K562 (cell line): ENCODE results near the gene C6orf47. TPM values are rescaled to one million over a fixed set of nuclear protein-coding genes. Genes with fewer than 3 reads are reported as not detected.
A peak's percentile ranks its signal among the peaks of the same experiment; 100 is the strongest.

Experiments used
- ATAC-seq: fragments of 200-7000 bp; cut with Tn5 transposase; 3 replicates; pipeline ENCODE4 v1.9.1; 2020; ENCODE audit warnings: moderate library complexity
- BruUV-seq: library from RNA; stranded (reverse); fragments of 400-500 nt; replicated peaks from 2 replicates; lab custom pipeline; 2021; lab: Mats Ljungman, UMichigan
- CTCF ChIA-PET: fragments of 300-600 bp; formaldehyde crosslinking; extraction: SDS; loops from one replicate; lab custom pipeline; 2021; ENCODE audit warnings: low intra/inter-chr PET ratio; lab: Yijun Ruan, JAX
- POLR2A ChIA-PET: fragments of 300-600, 350-650 bp; sonication (Branson Sonifier 250); formaldehyde crosslinking; extraction: SDS; loops from one replicate; lab custom pipeline; 2021; ENCODE audit warnings: antibody characterized with exemption, inconsistent platforms; lab: Yijun Ruan, JAX
- DNase-seq, 4 experiments: peaks; one replicate each; pipeline versions ENCODE4 v3.0.0 to v3.0.0-alpha.2; 2011 to 2018; ENCODE audit warnings: low spot score in 3 of 4, mixed read lengths in 3 of 4; ENCODE audit errors: extremely low read depth in 1 of 4
- FAIRE-seq: peaks from 2 replicates; lab custom pipeline; 2011; peaks lifted over from hg19 to GRCh38; lab: Jason Lieb, UNC
- H2AFZ ChIP-seq: 2 replicates; pipeline ENCODE4 v1.6.0; 2011; ENCODE audit warnings: low read depth, low read length, control low read depth, inconsistent platforms
- H3K27ac ChIP-seq: fragments of 200-600 bp; 3 replicates; pipeline ENCODE4 v1.8.0; 2011; ENCODE audit warnings: low read depth, mild to moderate bottlenecking, control low read depth, inconsistent platforms, low read length, moderate library complexity, mixed read lengths; ENCODE audit errors: extremely low read depth
- H3K27me3 ChIP-seq, 2 experiments: fragments of 300-600 bp in 1 of 2; 2 replicates in 1 of 2; 3 replicates in 1 of 2; pipeline versions ENCODE4 v1.6.0 to v1.8.0; 2011; ENCODE audit warnings: inconsistent platforms in 2 of 2, low read length in 2 of 2, mild to moderate bottlenecking in 1 of 2, mixed read lengths in 1 of 2, moderate library complexity in 1 of 2; ENCODE audit not compliant: control insufficient read depth in 2 of 2, insufficient read depth in 2 of 2
- H3K36me3 ChIP-seq: fragments of 300-600 bp; 3 replicates; pipeline ENCODE4 v1.8.0; 2011; ENCODE audit warnings: mild to moderate bottlenecking, low read length, inconsistent platforms; ENCODE audit not compliant: control insufficient read depth, insufficient read depth
- H3K4me1 ChIP-seq, 2 experiments: fragments of 200-600 bp in 1 of 2; replicated peaks in 1 of 2; 2 replicates in 1 of 2; 3 replicates in 1 of 2; pipeline versions ENCODE4 v1.5.1 to v1.8.0; 2011; ENCODE audit warnings: inconsistent platforms in 2 of 2, low read length in 2 of 2, mild to moderate bottlenecking in 1 of 2, mixed read lengths in 1 of 2, moderate library complexity in 1 of 2; ENCODE audit not compliant: control insufficient read depth in 2 of 2, insufficient read depth in 2 of 2
- H3K4me2 ChIP-seq: 2 replicates; pipeline ENCODE4 v1.6.1; 2011; ENCODE audit warnings: low read length, control low read depth, inconsistent platforms, mixed read lengths; ENCODE audit not compliant: insufficient read depth
- H3K4me3 ChIP-seq: fragments of 200-600 bp; sonication (generic), shearing (Covaris generic); 2 replicates; pipeline ENCODE4 v1.5.1; 2016; ENCODE audit warnings: control low read depth, inconsistent platforms
- H3K79me2 ChIP-seq: fragments of 200-600 bp; 3 replicates; pipeline ENCODE4 v1.8.0; 2011; ENCODE audit warnings: low read length, inconsistent platforms; ENCODE audit not compliant: control insufficient read depth, insufficient read depth
- H3K9ac ChIP-seq, 2 experiments: 2 replicates each; pipeline versions ENCODE4 v1.6.0 to v1.6.1; 2011; ENCODE audit warnings: low read depth in 2 of 2, low read length in 2 of 2, control low read depth in 1 of 2, inconsistent platforms in 1 of 2, mild to moderate bottlenecking in 1 of 2, mixed read lengths in 1 of 2; ENCODE audit not compliant: insufficient read depth in 1 of 2
- H3K9me1 ChIP-seq: one replicate; pipeline ENCODE4 v1.6.0; 2011; ENCODE audit warnings: inconsistent platforms, mild to moderate bottlenecking, low read length, moderate library complexity; ENCODE audit not compliant: control insufficient read depth, insufficient read depth
- H3K9me3 ChIP-seq: replicated peaks from 2 replicates; pipeline ENCODE4 v1.5.1; 2011; ENCODE audit warnings: low read depth, low read length, inconsistent platforms; ENCODE audit not compliant: control insufficient read depth, insufficient read depth
- H4K20me1 ChIP-seq: replicated peaks from 2 replicates; pipeline ENCODE4 v1.6.1; 2011; ENCODE audit warnings: low read length, inconsistent platforms, mixed read lengths; ENCODE audit not compliant: control insufficient read depth, insufficient read depth
- BHLHE40 ChIP-seq: IDR thresholded peaks from 2 replicates; pipeline ENCODE4 v1.6.1; 2011; ENCODE audit warnings: low read length, improper control_type of control experiment
- BRCA1 ChIP-seq, 2 experiments: fragments of 450-650 bp in 1 of 2; sonication (generic) in 1 of 2; formaldehyde crosslinking in 1 of 2; IDR thresholded peaks; 2 replicates each; pipeline versions ENCODE4 v1.5.0 to v1.6.1; 2017 to 2020; ENCODE audit warnings: mild to moderate bottlenecking in 1 of 2, missing genetic modification reagents in 1 of 2
- BRF2 ChIP-seq: IDR thresholded peaks from 3 replicates; pipeline ENCODE4 v1.6.1; 2011; ENCODE audit warnings: borderline replicate concordance, mild to moderate bottlenecking; ENCODE audit not compliant: insufficient read length, insufficient read depth
- CAMTA2 ChIP-seq: fragments of 250-450 bp; sonication (Bioruptor Pico); conservative IDR thresholded peaks from 2 replicates; pipeline ENCODE4 v1.5.1; 2022
- CBFA2T3 ChIP-seq: fragments of 450-650 bp; IDR thresholded peaks from 2 replicates; pipeline ENCODE4 v1.6.1; 2017
- ERF ChIP-seq: fragments of 450-650 bp; formaldehyde crosslinking; IDR thresholded peaks from 2 replicates; pipeline ENCODE4 v1.4.0; 2020; ENCODE audit warnings: mild to moderate bottlenecking, mixed read lengths
- IRF2 ChIP-seq: sonication (generic); formaldehyde crosslinking; IDR thresholded peaks from 2 replicates; pipeline ENCODE4 v1.8.1; 2022; ENCODE audit warnings: mild to moderate bottlenecking, missing genetic modification reagents
- LEF1 ChIP-seq: fragments of 450-650 bp; IDR thresholded peaks from 2 replicates; pipeline ENCODE4 v1.6.1; 2016; ENCODE audit warnings: mild to moderate bottlenecking
- NCOA2 ChIP-seq, 2 experiments: fragments of 450-650 bp; IDR thresholded peaks; 2 replicates each; pipeline ENCODE4 v1.6.1; 2018; ENCODE audit warnings: mild to moderate bottlenecking in 2 of 2, moderate library complexity in 1 of 2; ENCODE audit not compliant: partially characterized antibody in 2 of 2
- NFE2L1 ChIP-seq: fragments of 450-650 bp; IDR thresholded peaks from 2 replicates; pipeline ENCODE4 v1.6.1; 2016; ENCODE audit warnings: missing genetic modification characterization, low read depth, mild to moderate bottlenecking, missing compliant biosample characterization, moderate library complexity, borderline replicate concordance
- POLR2G ChIP-seq: fragments of 200-400 bp; formaldehyde crosslinking; IDR thresholded peaks from 2 replicates; pipeline ENCODE4 v1.6.1; 2017; ENCODE audit warnings: low read depth, mild to moderate bottlenecking, antibody characterized with exemption, low read length, moderate library complexity
- RBFOX2 ChIP-seq: fragments of 200-400 bp; formaldehyde crosslinking; IDR thresholded peaks from 2 replicates; pipeline ENCODE4 v1.6.1; 2017; ENCODE audit warnings: low read depth, mild to moderate bottlenecking, low read length, moderate library complexity
- RBM39 ChIP-seq: fragments of 200-400 bp; formaldehyde crosslinking; optimal IDR thresholded peaks from 2 replicates; pipeline ENCODE3; 2018; ENCODE audit warnings: low read depth, low read length
- SP1 ChIP-seq: sonication (generic); formaldehyde crosslinking; IDR thresholded peaks from 2 replicates; pipeline ENCODE4 v1.8.1; 2022; ENCODE audit warnings: mild to moderate bottlenecking, missing genetic modification reagents
- SP2 ChIP-seq: IDR thresholded peaks from 2 replicates; pipeline ENCODE4 v1.6.1; 2011; ENCODE audit warnings: mild to moderate bottlenecking, low read depth, low read length, moderate library complexity; ENCODE audit not compliant: poor library complexity, severe bottlenecking; ENCODE audit errors: extremely low read depth
- SREBF2 ChIP-seq: sonication (generic); formaldehyde crosslinking; IDR thresholded peaks from 2 replicates; pipeline ENCODE4 v1.4.0; 2020; ENCODE audit warnings: mild to moderate bottlenecking, missing genetic modification reagents
- TEAD2 ChIP-seq: fragments of 450-650 bp; IDR thresholded peaks from 2 replicates; pipeline ENCODE4 v1.6.1; 2016; ENCODE audit warnings: missing genetic modification characterization, control low read depth, missing compliant biosample characterization
- TFAP4 ChIP-seq: sonication (generic); formaldehyde crosslinking; IDR thresholded peaks from 2 replicates; pipeline ENCODE4 v1.8.0; 2022; ENCODE audit warnings: missing genetic modification reagents, mild to moderate bottlenecking, moderate library complexity, borderline replicate concordance
- TGIF2 ChIP-seq: sonication (generic); formaldehyde crosslinking; IDR thresholded peaks from 2 replicates; pipeline ENCODE4 v1.8.1; 2022; ENCODE audit warnings: mild to moderate bottlenecking, missing genetic modification reagents, moderate library complexity
- THAP12 ChIP-seq: fragments of 250-450 bp; sonication (Bioruptor Pico); IDR thresholded peaks from 2 replicates; pipeline ENCODE4 v1.9.0; 2021; ENCODE audit warnings: mild to moderate bottlenecking, inconsistent platforms
- WGBS: fragments of 100-300 bp; shearing (Covaris generic); methylation state at CpG from one replicate; pipeline ENCODE4 v1.1.6; 2016; ENCODE audit warnings: low coverage, mixed read lengths; ENCODE audit not compliant: insufficient coverage; ENCODE audit errors: missing lambda C conversion rate; 5-methylcytosine and 5-hydroxymethylcytosine counted together
- in situ Hi-C: fragments of 300-500 bp; cut with MboI; formaldehyde crosslinking; loops from 4 replicates; pipeline ENCODE4 v1.15.0; 2018; ENCODE audit warnings: inconsistent platforms, mixed read lengths
- intact Hi-C: fragments of 100-400 bp; cut with micrococcal nuclease; formaldehyde crosslinking; loops from 2 replicates; pipeline ENCODE4 v1.14.2; 2022
- polyA plus RNA-seq, 8 experiments: library from polyadenylated mRNA; depleted of rRNA in 4 of 8; stranded (reverse) in 5 of 8; unstranded in 3 of 8; fragments of >200 nt; fragmentation: Nextera tagmentation in 2 of 8; fragmentation: Illumina TruSeq in 1 of 8; extraction: Ambion mirVana in 2 of 8; extraction: Trizol in 1 of 8; gene quantifications; 2 replicates each; pipeline versions ENCODE4 v1.2.1 to v1.2.3, GENCODE V29; 2011 to 2014; ENCODE audit warnings: inconsistent platforms in 1 of 8, missing spikeins in 1 of 8
- total RNA-seq, 7 experiments: library from RNA; depleted of rRNA in 6 of 7; stranded (reverse); fragments of >200 nt in 6 of 7; fragmentation: Illumina TruSeq in 2 of 7; extraction: Trizol in 2 of 7; gene quantifications; 2 replicates each; pipeline versions ENCODE4 v1.2.1 to v1.2.3, GENCODE V29; 2011 to 2021; ENCODE audit warnings: low replicate concordance in 1 of 7

The C6orf47 gene
- total and polyA plus RNA-seq, 9 of the 15 experiments (the other 6 are each of a cell fraction or from before 2014, with no cell fraction given) = 0.14 to 43.8 (median 27.0) TPM

- in situ Hi-C loops = no loop called here
- H3K36me3 ChIP-seq = peaks cover 68% of the 10 kb centered on the region
- no peak for FAIRE-seq
- TF ChIP-seq IRF2 (CRISPR knock-in tag) (no peak), SP1 (CRISPR knock-in tag) (0 out of 2 replicates have a peak, but pooled peaks have one; percentile 23), NCOA2 (IDR thresholded peaks at IDR 0.05; ENCODE audit: partially characterized antibody in 2 of 2) (no peak), CBFA2T3 (no peak), BRF2 (no peak), NFE2L1 (tag) (no peak), SP2 (no peak), POLR2G (0 out of 2 replicates have a peak, but pooled peaks have one; percentile 25), BHLHE40 (peak; percentile 68), RBFOX2 (peak; percentile 54), TGIF2 (CRISPR knock-in tag) (no peak), TEAD2 (tag) (no peak), BRCA1 (IDR thresholded peaks at IDR 0.05) (no peak), BRCA1 (CRISPR knock-in tag; IDR thresholded peaks at IDR 0.05) (no peak), THAP12 (CRISPR knock-in tag) (no peak), TFAP4 (no peak), ERF (no peak), SREBF2 (CRISPR knock-in tag) (no peak), LEF1 (no peak), RBM39 (no peak), CAMTA2 (no peak)
Observed at GRCh38 chr6:31622684-31623091, 37.9 kb downstream of the C6orf47 start.

More at GRCh38 chr6:31622684-31623091, 37.9 kb downstream of the C6orf47 start:
- DNase-seq (no peak), ATAC-seq (no peak)
- Histone ChIP-seq H3K27me3 (no peaks in the 10 kb centered on the region), H3K4me3 (peak overlapping the region; percentile 96; the same call in 1 of the 2 replicates), H3K9me1 (peaks cover 12% of the 10 kb centered on the region), H3K79me2 (peaks cover 69% of the 10 kb centered on the region), H3K4me1 (peaks cover 13 to 27% of the 10 kb centered on the region in 2 experiments), H3K9ac (peak overlapping the region; percentile 64 to 98; a peak in 3 of 4 replicates), H3K9me3 (no peaks in the 10 kb centered on the region), H4K20me1 (peaks cover 25% of the 10 kb centered on the region; the same call in 1 of the 2 replicates), H3K27ac (peak overlapping the region; percentile 98; the same call in 2 of the 3 replicates), H2AFZ (no peak overlapping the region), H3K4me2 (peak overlapping the region; percentile 99)
- intact Hi-C loops = no loop called here
- ChIA-PET POLR2A (interaction anchor here (0.6 to 12.4 kb wide), 18 partner anchors 10 to 1349 kb away, joined by 3 to 274 read pairs (median 4); partner anchors contain the start of genes BAG6, C6orf47, DDX39B and NFKBIL1), CTCF (no interaction called here)
- 79% methylated on average over 10 of the region's 10 CpGs for WGBS
- no TSS peak for BruUV-seq
